Chondrocyte (in vitro differentiated cells): ENCODE results near the gene CACNG3. TPM values are rescaled to one million over a fixed set of nuclear protein-coding genes. Genes with fewer than 3 reads are reported as not detected.

Experiments used
- DNase-seq: peaks from one replicate; pipeline ENCODE4 v3.0.0; 2021; ENCODE audit warnings: mixed read lengths, low spot score
- H3K27ac Mint-ChIP-seq: one replicate; pipeline ENCODE4 v1.8.0; 2021; ENCODE audit warnings: mild to moderate bottlenecking, moderate library complexity, mixed read lengths; ENCODE audit not compliant: unreplicated experiment
- H3K27me3 Mint-ChIP-seq: 2 replicates; pipeline ENCODE4 v1.8.0; 2021; ENCODE audit warnings: low read depth, mixed read lengths
- H3K36me3 Mint-ChIP-seq: 2 replicates; pipeline ENCODE4 v1.8.0; 2021; ENCODE audit warnings: low read depth, mixed read lengths
- H3K4me1 Mint-ChIP-seq: 2 replicates; pipeline ENCODE4 v1.8.0; 2021; ENCODE audit warnings: low read depth, mild to moderate bottlenecking, mixed read lengths
- H3K4me3 Mint-ChIP-seq: one replicate; pipeline ENCODE4 v1.8.0; 2021; ENCODE audit warnings: mild to moderate bottlenecking, moderate library complexity, mixed read lengths; ENCODE audit not compliant: unreplicated experiment
- H3K9me3 Mint-ChIP-seq: 2 replicates; pipeline ENCODE4 v1.8.0; 2021; ENCODE audit warnings: low read depth, mixed read lengths
- CTCF ChIP-seq: fragments of 200-600 bp; sonication (generic); IDR thresholded peaks from 2 replicates; pipeline ENCODE4 v1.5.0; 2021; ENCODE audit warnings: antibody characterized with exemption, mild to moderate bottlenecking, moderate library complexity
- total RNA-seq: library from RNA; stranded (reverse); gene quantifications from 3 replicates; pipeline ENCODE4 v1.2.1, GENCODE V29; 2021

The CACNG3 gene
- total RNA-seq, 1 donor from 2014 or later, result not detected

- no peak for TF ChIP-seq CTCF
- Mint-ChIP-seq H3K4me3 (no peak overlapping the region), H3K4me1 (no peaks in the 10 kb centered on the region), H3K27me3 (no peaks in the 10 kb centered on the region), H3K9me3 (peaks cover 37% of the 10 kb centered on the region), H3K27ac (no peak overlapping the region), H3K36me3 (no peaks in the 10 kb centered on the region)
- no peak for DNase-seq
Measured at GRCh38 chr16:24378999-24379398, 122.9 kb downstream of the CACNG3 start.

DNA sequence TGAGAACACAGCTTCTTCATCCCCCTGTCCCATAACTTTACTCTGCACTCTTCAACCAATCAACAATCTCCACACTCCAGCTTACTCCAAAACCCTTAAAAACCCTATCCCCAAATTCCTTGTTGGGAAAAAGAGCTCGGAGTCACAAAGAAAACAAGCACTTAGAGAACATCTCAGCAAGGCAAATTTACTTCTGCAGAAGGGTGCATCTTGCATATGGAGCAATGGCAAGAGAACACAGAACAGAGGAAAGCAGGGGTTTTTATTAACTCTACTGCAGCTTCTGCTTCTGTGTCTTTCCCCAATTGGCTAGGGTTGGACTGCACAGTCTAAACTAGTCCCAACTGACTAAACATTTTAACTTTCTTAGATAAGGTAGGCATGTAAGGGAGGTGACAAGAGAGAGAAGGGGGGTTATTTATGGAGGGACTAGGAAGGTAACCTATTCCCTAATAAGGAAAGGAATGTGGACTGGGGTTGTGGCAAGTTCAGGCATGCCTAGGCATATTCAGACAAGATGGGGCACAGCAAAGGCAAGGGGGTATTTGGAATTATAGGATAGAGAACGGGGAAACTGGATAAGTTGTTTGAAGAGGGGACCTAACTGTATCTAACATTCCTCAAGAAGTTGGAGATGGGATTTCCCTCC, 125.5 kb downstream of the CACNG3 start:
- no peak overlapping the region for H3K27ac Mint-ChIP-seq
- H3K9me3 Mint-ChIP-seq, result peaks cover 34% of the 10 kb centered on the region
- no peak overlapping the region for H3K4me3 Mint-ChIP-seq

GRCh38 chr16:24382762-24383407, 126.8 kb downstream of the CACNG3 start:
- no peak for TF ChIP-seq CTCF
- H3K9me3 Mint-ChIP-seq, result peaks cover 32% of the 10 kb centered on the region
- DNase-seq, result no peak
- H3K27ac Mint-ChIP-seq, result no peak overlapping the region
- H3K36me3 Mint-ChIP-seq, result no peaks in the 10 kb centered on the region
- no peaks in the 10 kb centered on the region for H3K27me3 Mint-ChIP-seq
- H3K4me1 Mint-ChIP-seq, result no peaks in the 10 kb centered on the region
- H3K4me3 Mint-ChIP-seq, result no peak overlapping the region

More for the DNA sequence above, 125.5 kb downstream of the CACNG3 start:
- Mint-ChIP-seq H3K36me3 (no peaks in the 10 kb centered on the region), H3K4me1 (no peaks in the 10 kb centered on the region), H3K27me3 (no peaks in the 10 kb centered on the region)
- no peak for TF ChIP-seq CTCF
- DNase-seq, result no peak

DNA sequence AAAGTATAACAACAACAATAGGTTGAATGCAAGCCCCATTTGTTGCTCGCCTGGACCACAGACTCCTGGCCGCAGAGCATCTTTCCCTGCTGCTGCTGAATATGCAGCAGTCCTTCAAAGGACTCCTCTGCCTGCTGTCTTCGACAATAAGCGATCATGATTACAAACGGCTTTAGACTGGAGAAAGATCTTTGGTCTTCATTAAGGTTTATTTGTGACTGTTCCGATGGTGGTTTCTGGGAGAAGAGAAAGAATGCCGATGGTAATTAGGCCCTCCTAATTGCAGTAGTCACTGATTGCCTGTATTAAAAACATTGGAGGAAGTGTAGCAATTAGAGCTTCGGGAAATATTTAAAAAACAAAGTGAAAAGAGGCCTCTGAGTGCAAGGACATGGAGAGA, 138.2 kb downstream of the CACNG3 start:
- peaks cover 1% of the 10 kb centered on the region for H3K9me3 Mint-ChIP-seq
- no peak overlapping the region for H3K4me3 Mint-ChIP-seq
- no peaks in the 10 kb centered on the region for H3K4me1 Mint-ChIP-seq
- H3K27ac Mint-ChIP-seq, result no peak overlapping the region
- peaks cover 2% of the 10 kb centered on the region for H3K27me3 Mint-ChIP-seq
- no peaks in the 10 kb centered on the region for H3K36me3 Mint-ChIP-seq
- no peak for TF ChIP-seq CTCF
- no peak for DNase-seq

- no peaks in the 10 kb centered on the region for H3K4me1 Mint-ChIP-seq
- H3K27ac Mint-ChIP-seq, result no peak overlapping the region
- H3K27me3 Mint-ChIP-seq, result peaks cover 2% of the 10 kb centered on the region
- peaks cover 11% of the 10 kb centered on the region for H3K9me3 Mint-ChIP-seq
- H3K36me3 Mint-ChIP-seq, result no peaks in the 10 kb centered on the region
- no peak overlapping the region for H3K4me3 Mint-ChIP-seq
- TF ChIP-seq CTCF, result no peak
- DNase-seq, result no peak
Measured at GRCh38 chr16:24396350-24397271, 140.5 kb downstream of the CACNG3 start.
